Fibroblast of skin of scalp (primary cell): ENCODE measurements around the gene CELF4.
"Not testable (repeated sequence)": the region's sequence is repeated elsewhere in the genome, so short reads cannot be mapped to it uniquely, and the experiment has no call there.

Experiments
- DNase-seq: peaks from one replicate; pipeline ENCODE4 v3.0.0-alpha.2; 2013

CELF4 gene

DNA sequence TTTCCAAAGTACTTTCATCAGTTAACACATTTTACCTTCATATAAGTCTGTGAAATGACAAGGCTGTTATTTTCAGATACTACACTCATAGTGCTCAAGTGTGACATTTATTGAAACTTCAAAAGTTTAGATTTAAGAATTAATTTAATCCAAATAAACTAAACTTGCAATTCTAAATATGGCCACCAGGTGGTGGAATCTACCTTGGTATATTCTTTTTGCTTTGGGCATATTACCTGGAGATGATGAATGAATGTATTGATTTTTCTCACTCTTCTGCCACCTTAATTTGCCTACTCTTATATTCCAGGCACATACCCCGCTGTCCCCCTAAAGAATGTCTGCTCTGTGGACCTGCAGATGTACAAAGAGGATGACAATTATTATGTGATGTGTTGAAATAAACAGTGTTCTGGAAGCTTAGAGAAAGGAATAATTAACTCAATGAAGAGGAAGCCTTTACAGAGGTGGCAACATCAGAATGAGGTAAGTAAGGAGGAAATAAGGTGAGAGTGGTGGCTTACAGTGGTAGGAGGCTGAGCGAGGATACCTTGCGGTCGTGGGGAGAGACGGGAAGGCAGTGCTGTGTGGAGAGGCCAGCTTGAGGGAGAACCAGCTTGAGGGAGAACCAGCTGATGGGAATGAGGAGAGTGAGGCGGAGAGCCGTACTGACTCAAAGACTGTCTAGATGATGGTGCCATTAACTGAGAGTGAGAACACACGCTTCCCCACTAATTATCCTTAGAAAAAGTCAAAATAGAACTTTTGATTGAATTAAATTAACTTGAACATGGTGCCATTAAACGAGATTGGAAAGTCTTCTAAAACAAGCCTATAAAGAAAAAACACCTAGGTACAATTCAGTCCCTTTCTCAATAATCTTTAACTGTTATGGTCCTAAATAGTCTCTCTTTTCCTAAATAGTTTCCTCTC, 179.5 kb downstream of the CELF4 start:
- DNase-seq, result peak; percentile 38

DNA sequence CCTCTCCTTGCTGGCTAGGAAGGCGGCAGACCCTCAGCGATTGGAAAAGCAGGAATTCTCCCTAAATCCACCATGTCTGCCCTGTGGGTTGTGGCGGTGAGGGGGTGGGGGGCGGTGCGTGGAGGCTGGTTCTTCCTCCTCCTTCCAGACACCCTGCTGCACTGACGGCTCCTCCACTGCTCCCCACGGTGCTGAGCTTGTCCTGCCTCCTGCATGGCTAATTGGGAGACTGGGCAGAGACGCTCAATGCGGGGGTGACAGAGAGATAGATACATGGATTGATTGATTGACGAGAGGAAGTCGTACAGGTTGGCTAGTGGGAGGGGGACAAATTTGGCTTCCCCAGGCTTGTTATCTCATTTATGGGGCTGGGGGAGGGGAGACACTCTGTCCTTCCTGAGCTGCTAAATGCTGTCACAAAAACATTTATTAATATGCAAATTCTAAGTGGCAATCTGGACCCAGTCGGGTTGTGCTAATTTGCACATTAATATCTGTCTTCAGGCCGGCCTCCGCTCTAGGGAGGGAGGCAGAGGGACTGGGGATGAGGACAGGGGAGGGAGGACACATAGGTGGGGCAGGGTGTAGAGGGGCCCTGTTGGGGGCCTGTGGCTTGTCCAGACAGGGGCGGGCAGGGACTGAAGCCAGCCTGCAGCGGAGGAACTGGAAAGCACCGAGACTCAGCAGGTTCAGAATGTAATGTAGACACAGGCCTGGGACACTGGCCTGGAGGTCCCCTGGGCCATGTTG, 181.6 kb downstream of the CELF4 start:
- DNase-seq, result no peak

DNA sequence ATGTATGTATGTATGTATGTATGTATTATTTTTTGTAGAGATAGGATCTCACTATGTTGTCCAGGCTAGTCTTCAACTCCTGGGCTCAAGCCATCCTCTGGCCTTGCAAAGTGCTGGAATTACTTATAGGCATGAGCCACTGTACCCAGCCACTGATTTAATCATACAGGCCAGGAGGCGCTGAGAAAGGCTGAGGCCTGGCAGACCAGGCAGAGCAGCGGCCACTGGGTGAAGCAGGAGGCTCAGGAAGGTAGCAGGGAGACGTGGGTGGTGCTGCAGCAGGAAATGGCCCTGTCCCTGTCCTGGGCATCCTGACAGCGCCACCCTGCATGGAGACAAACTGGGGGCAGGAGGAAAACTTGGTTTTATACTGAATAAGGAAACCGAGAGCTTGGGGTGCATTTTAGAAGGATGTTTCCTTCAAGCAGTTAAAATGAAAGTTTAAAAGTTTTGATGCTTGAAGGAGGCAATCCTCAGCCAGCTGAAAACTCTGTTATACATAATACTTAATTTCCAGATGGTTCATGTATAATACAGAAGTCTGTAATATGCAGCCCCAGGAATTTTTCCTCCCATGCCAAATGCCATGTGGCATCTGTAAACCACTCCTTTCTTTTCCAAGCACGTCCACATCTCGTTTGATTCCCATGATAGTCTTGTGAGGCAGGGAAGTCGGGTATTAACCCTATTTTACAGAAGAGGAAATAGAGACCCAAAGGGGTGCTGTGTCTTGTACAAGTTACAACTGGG, 182.4 kb downstream of the CELF4 start:
- DNase-seq, result peak; percentile 6

DNA sequence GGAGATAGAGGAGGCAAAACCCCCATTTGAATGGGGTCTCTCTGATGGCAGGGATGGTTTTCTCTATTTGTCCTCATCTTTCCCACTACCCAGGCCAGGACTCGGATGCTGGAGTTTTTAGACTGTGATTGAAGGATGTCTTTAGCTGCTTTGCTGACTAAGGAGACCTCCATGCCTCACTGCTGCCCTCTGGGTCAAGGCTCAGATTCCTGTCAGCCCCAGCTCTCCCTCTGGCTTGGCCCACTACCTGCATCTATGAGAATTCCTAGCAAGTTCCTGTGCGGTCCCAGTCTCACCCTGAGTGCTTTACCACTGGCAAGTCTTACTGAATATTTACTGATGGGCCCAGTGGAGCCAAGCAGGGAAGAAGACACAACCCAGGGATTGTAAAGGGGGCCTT, 184.0 kb downstream of the CELF4 start:
- no peak for DNase-seq

DNA sequence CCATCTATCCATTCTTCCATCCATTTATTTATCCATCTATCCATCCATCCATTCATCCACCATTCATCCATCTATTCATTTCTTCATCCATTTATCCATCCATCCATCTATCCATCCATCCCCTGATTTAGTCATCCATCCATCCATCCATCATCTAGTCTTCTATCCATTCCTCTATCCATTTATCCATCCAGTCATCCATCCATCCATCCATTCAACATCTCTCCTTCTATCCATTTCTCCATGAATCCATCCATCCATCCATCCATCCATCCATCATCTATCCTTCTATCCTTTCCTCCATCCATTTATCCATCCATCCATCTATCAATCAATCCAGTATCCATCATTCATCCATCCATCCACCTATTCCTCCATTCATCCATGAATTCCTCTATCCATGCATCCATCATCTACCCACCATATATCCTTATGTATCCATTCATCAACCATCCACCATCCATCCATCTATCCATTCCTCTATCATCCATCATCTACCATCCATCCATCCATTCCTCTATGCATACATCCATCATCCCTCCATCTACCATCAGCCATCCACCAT, 185.0 kb downstream of the CELF4 start:
- no peak for DNase-seq

DNA sequence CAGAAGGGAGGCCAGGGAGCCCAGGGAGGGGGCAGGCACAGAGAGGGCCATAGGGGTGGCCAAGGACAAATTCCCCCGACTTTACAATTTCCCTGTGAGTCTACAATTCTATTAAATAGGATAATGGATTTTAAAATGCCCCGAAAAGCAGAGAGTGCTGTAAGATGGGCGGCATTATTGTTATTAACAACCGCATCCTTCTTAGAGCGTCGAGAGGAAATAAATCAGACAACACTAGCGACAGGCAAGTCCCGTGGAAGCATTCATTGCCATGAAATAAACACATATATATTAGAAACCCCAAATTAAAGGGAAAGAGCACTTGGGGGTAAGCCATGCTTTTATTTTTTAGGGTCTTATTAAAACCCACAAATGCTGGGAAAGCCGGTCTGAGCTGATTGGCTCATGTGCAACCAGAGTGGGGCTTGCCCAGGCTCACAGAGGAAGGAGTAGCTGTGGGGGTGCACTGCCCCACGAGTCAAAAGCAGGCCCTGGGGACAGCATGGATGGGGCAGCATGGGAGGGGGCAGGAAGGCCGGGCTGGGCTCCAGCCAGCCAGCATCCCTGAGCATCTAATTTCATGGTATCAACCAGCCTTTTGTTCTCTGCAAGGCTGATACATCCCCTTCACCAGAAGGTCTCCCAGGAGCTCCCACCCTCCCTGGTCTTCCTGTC, 187.1 kb downstream of the CELF4 start:
- no peak for DNase-seq

DNA sequence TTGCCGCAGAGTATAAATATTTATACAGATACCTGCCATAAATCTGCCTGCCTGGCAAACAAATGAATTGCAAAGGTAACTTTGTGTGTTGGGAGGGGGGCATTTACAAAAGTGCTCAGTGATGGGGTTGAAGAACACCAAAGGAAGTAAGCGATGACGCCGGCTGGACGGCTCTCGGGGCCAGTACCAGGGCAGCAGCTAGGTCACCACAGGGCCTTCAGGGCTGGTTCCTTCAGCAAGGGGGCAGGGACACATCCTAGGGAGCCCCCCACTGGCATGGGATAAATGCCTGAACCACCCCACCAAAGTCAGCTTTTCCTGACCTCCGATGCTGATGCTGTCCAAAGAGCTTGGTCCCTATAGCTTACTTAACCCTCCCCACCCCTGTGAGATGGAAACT, 190.4 kb downstream of the CELF4 start:
- no peak for DNase-seq

DNA sequence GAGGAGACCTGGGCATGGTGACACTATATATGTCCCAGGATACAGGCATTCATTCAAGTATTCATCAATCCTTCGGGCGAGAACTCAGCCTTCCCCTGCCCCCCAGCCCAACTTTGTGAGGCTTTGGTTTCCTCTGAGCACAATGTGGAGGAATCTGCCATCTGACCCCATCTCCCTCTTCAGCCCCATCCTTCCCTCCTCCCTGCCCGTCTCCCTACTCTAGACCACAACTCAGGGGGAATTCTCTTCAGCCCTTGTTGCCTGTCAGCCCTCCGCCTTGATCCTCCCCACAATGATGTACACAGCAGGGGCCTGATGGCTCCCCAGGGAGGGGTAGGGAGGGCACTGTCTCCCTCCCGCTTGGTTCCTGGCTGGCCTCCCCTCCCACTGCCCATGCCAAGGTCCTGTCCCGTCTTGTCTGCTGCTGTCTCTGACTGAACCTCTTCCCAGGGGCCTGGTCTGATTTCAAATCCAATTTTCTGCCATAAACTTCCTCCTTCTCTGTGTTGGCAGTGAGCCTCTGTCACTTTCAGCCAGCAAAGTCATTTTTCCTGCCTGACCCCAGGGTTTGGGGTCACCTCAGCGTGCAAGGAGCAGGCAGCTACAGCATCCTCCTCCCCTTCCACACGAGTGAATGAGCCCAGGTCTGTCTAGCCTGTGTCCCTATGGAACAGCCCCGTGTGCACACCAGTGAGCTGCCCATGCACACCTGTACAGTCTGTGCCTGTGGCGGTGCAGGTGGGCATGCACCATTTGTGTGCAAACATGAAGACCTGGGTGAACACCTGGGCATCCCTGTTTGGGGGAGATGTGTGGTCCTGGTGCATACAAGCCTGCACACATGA, 197.3 kb downstream of the CELF4 start:
- DNase-seq, result no peak

DNA sequence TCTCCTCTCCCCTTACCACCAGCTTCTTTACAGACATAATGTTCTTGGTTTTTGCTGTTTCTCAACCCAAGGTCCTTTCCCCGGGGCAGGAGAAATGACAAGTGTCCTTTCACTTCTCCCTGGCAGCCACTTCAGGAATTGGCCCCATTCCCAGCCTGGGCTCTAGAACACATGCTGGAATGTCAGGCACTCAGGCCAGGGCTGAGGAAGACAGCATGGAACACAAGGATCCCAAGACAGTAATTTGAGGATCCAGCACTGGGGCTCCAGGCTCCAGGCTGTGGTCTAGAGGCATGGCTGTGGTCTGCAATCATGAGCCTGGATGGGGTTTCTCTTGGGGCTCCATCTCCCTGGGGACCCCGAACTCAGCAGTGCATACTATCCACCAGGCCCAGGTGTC, 201.4 kb downstream of the CELF4 start:
- peak; percentile 11 for DNase-seq

DNA sequence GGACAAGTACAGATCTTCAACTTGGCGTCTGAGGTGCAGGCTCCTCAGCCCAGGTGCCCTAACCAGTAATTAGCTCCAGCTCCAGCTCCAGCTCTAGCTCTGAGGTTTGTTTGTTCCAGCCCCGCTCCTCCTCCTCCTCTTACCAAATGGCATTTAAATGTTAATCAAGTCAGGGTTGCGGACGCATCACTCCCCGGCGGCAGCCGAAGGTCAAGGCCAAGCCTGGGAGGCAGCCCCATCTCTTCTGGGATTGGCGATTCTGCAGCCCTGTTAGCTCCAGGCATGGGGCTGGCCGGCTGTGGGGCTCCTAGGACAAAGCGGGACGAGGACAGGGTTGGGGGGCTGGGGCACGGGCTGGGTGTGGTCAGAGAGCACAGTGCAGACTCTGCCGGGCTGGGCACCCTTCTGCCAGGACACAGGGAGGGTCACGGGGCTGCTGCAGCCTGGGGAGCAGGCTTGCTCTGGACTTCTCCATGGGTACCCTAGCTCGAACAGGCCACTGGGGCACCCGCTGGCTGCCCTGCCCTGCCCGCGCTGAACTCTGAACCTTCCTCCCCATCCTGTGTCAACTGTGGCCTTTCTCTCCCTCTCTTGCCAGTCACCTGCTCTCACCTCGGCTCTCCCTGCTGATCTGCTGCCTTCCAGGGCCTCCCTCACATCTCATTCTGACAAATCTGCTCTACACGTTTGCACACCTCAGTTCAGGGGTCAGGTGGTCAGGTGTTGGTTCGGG, 203.3 kb downstream of the CELF4 start:
- no peak for DNase-seq

DNA sequence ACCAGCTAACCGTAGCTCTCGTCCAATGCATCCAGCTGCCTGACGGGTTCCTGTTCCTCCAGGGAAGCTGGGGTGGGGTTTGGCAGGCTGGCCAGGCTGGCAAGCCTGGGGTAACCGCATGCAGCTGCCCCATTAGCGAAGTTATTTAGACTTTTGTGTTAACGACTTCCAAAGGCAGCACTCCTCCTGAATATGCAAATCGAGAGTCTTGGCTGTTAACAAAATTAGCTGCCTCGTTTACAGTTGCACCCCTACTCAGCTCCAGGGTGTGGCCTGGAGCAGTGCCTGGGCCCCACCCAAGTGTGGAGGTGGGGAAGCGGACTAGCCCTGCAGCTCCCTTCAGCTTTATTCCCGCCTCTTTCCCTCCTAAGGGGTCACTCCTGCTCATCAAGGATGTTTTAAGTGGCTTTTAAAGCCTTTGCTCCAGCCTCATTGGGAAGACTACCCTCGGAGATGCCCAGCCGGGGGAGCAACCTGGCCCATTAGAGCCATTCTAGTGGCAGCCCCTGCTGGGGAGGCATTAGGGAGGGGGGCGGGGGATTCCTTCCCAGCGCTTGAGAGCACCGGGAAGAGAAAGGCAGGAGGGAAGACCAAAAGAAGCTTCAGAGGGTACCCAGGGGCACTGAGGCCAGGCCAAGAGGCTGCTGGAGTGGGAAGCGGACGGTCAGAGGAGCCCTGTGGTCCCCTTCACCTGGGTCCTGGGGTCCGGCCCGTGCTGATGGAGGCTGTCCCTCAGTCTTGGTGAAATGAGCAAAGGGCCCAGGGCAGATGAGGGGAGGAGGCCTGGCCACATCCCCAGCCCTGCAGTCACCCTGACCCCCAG, 204.1 kb downstream of the CELF4 start:
- DNase-seq, result no peak

DNA sequence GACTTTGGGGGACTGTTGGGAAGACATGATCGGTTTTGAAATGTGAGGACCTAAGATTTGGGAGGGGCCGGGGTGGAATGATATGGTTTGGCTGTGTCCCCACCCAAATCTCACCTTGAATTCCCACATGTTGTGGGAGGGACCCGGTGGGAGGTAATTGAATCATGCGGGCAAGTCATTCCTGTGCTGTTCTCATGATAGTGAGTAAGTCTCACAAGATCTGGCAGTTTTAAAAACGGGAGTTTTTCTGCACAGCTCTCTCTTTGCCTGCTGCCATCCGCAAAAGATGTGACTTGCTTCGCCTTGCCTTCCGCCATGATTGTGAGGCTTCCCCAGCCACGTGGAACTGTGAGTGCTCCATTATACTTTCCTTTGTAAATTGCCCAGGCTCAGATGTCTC, 207.5 kb downstream of the CELF4 start:
- not testable (repeated sequence) for DNase-seq

DNA sequence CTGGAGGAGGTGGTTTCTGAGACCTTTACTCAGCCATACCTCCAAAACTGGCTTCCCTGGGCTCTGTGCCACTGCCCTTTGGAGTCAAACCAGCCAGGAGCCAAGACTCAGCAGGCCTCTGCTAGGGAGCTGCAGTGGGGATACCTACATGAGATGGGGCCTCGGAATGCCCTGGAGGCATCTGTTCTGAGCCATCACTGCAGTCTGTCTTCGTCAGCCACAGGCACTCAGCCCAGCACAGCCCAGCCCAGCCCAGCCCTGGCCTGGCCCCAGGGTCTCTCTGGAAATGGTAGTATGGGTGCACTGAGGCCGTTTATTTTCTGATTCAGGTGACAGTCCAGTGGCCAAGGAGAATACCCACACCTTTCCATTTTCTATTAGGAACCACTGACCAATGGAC, 209.8 kb downstream of the CELF4 start:
- no peak for DNase-seq

DNA sequence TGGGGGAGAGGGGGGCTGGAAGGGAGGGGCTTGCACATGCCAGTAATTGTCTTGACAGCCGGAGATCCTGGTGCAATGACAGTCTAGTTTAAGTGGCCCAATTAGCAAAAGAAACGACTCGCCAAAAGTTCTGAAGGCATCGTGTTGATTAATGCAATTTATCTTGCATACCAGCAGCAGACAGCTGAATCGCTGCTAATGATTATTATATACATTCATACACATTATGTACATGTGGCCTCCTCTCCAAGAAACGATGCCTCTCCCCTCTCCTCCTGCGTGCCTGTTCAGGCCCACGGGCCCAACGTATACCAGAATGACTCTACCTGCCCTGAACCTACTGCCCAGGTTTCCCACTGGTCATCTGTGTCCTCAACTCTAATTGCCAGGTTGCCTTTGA, 214.5 kb downstream of the CELF4 start:
- DNase-seq, result no peak

DNA sequence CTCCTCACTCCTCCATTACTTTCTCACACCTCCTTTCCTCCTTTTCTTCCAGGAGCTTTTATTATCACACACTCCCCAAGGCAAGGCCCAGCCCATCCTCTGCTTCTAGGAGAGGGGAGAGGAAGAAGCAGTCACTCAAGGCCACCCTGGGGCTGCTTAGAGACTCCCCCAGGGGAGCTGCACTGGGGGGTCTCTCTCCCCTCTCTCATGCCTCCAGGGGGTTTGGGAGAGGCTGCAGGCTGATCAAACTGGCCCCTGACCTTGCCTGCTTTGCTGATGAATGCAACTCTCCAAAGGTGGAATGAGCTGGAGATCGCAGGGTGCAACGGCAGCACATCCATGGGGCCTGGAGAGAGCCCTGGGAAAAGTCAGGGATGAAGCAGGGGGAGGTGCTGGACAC, 216.9 kb downstream of the CELF4 start:
- DNase-seq, result no peak

DNA sequence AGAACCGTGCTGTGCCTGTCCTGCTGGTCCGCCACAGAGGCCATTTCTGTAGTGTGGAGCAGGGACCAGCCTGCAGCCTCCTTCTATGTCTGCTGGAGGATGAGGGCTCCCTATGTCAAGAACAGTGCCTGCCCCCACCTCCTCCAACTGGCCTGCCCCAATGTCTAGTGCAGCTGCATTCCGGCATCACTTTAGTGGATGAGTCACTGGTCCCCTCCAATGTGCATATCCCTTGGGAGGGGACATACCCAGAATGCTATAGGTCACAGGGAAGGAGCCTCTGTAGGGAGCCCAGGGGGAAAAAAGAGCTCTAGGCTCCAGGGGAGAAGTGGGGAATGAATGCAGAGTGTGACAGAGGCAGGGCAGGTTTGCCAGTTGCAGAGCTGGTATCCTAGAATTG, 219.6 kb downstream of the CELF4 start:
- DNase-seq, result peak; percentile 40

DNA sequence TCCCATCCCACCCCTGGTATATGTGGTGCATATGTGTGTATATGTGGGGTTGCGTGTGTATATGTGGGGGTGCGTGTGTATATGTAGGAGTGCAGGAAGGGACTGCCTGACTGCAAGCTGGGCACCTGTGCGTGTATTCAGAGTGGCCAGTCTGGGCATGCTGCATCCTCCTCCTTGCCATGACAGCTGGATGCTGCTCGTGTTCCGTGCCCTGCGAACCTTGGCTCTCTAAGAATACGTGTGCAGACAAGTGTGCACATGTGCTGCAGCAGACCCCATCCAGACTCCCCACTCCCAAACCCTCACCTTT, 222.1 kb downstream of the CELF4 start:
- no peak for DNase-seq

DNA sequence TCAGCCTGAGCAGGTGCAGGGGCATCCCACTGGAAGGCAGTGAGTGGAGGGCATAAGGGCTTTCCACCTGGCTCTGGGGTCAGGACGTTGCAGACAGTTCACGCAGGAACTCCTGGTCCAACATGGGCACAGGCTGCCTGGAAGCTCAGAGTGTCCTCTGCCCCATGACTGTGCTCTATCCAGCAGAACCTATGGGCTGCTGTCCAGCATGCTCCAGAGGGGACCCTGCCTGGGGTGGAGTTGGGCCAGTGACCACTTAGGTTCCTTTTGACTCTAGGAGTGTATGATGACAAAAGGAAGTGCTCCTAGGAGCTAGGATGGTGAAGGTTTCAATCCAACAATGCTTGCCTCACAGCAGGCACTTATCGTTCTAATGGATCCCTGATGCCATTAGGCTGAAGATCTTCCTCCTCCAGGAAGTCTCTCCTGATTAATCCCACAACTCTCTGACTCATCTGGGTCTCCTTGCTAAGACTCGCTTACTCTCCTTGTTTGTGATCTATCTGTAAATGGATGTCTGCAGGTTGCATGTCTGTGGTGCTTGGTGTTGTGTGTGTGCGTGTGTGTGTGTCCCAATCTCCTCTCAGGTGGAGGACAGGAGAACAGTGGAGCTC, 224.0 kb downstream of the CELF4 start:
- DNase-seq, result no peak

DNA sequence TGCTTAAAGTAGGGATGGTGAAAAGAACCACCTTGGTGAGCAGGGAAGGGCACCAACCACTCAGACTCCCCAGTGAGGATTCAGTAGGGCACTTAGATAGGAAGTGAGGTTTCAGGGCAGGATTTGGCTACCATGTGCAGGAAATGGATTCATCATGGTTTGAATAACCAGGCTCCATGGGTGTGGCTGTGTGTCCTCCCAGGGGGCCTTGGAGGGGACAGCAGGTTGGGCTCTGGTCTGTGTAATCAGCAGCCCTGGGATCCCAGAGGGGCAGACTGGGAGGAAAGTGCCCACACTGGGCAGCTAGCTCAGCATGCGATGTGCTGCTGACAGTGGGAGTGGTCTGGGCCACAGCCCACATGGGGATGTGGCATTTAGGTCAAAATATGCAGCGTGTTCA, 224.6 kb downstream of the CELF4 start:
- DNase-seq, result no peak
